Activated effector memory CD4-positive, alpha-beta T cell treated with anti-CD3 and anti-CD28 coated beads, Interleukin-2, amount 50 U/mL, for 16 hours (primary cell): Measurements from ENCODE around the gene NRG2.

Source experiments
- DNase-seq: peaks from one replicate; pipeline ENCODE4 v3.0.0-alpha.2; 2020

The NRG2 gene

GRCh38 chr5:140042643-140043507, at the start of gene NRG2:
TSS of gene NRG2 (minus strand) at chr5:140043299.
- DNase-seq = peak; percentile 74

GRCh38 chr5:140090251-140090650, 47.2 kb upstream of the NRG2 start:
- no peak for DNase-seq

- DNase-seq = no peak
Measured at GRCh38 chr5:140084541-140084940, 41.4 kb upstream of the NRG2 start.

GRCh38 chr5:140083650-140084049, 40.6 kb upstream of the NRG2 start:
- no peak for DNase-seq

- DNase-seq = no peak
Measured at GRCh38 chr5:140083120-140083519, 40.0 kb upstream of the NRG2 start.

- no peak for DNase-seq
Measured at GRCh38 chr5:140076788-140077187, 33.7 kb upstream of the NRG2 start.

- no peak for DNase-seq
Measured at GRCh38 chr5:140076142-140076541, 33.0 kb upstream of the NRG2 start.

GRCh38 chr5:140075371-140075770, 32.3 kb upstream of the NRG2 start:
- no peak for DNase-seq

GRCh38 chr5:140073296-140073695, 30.2 kb upstream of the NRG2 start:
- DNase-seq = no peak

GRCh38 chr5:140072812-140073211, 29.7 kb upstream of the NRG2 start:
- DNase-seq = no peak

- no peak for DNase-seq
Measured at GRCh38 chr5:140060816-140061215, 17.7 kb upstream of the NRG2 start.

GRCh38 chr5:140058212-140058932, 15.3 kb upstream of the NRG2 start:
- no peak for DNase-seq

- DNase-seq = no peak
Measured at GRCh38 chr5:140056880-140057279, 13.8 kb upstream of the NRG2 start.

GRCh38 chr5:140055152-140055551, 12.1 kb upstream of the NRG2 start:
- no peak for DNase-seq

- DNase-seq = no peak
Measured at GRCh38 chr5:140054086-140054689, 11.1 kb upstream of the NRG2 start.

GRCh38 chr5:140051950-140052349, 8.9 kb upstream of the NRG2 start:
- DNase-seq = no peak

- no peak for DNase-seq
Measured at GRCh38 chr5:140049713-140050112, 6.6 kb upstream of the NRG2 start.

GRCh38 chr5:140049205-140049604, 6.1 kb upstream of the NRG2 start:
- DNase-seq = no peak

- no peak for DNase-seq
Measured at GRCh38 chr5:140044041-140044440, 942 bp upstream of the NRG2 start.

- DNase-seq = no peak
Measured at GRCh38 chr5:140043508-140043872, 391 bp upstream of the NRG2 start.

GRCh38 chr5:140042393-140042642, 781 bp downstream of the NRG2 start:
- DNase-seq = no peak

GRCh38 chr5:140041492-140042392, 1.4 kb downstream of the NRG2 start:
- no peak for DNase-seq

GRCh38 chr5:140041099-140041491, 2.0 kb downstream of the NRG2 start:
- DNase-seq = no peak
